ENCODE results near the gene SYP.
A peak's percentile ranks its signal among the peaks of the same experiment; 100 is the strongest.

Gene SYP

DNA sequence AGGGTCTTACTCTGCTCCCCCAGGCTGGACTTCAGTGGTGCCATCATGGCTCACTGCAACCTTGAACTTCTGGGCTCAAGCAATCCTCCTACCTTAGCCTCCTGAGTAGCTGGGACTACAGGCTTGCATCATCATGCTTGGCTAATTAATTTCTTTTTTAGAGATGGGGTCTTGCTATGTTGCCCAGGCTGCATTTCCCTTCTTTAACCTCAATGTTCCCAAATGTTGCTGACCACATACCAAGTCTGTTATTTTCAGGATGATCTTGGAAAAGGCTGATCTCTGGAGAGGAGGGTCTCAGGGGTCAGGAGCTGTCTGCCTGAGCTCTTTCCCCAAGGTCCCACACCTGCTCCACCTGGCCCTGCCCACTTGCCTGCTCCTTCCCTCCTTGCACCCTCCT, 20.1 kb upstream of the SYP start:
- no peak for DNase-seq (ENCODE audit: low spot score)

DNA sequence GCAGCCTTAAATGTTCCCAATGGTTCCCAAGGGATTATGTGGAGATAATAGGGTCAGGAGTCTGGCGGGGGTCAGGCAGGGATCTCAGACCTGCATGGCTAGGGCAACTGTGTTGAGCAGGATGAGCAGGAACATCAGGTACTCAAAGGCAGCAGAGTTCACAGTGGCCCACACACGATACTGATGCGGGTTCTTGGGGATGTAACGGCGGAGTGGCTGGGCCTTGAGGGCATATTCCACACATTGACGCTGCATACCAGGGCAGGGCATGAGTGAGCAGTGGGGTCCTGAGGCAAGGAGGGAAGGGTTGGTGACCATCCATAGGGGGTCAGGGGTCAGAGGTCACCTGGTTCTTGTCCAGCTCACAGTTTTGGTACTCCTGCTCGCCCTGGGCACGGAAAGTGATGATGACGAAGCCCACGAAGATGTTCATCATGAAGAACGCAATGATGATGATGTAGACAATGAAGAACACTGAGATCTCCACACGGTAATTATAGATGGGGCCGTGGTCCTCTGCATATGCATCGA, 15.1 kb upstream of the SYP start:
- no peak for DNase-seq (ENCODE audit: low spot score)

DNA sequence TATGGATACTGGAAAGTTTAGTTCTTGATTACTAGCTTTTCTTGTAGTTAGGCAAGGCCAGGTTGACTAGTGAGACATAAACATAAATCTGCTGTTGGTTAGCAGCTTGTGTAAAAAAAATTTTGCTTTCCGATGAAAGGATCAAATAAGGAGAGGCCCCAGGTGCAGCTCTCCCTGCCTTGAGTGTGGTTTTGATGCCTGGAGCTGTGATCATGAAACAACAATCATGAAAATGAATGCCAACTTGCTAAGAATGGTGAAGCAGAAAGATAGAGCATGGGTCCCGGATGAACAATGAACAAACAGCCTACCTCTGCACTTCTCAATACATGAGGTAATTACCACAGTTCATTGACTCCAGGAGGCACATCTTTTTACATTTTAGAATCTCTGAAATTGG, 14.4 kb upstream of the SYP start:
- no peak for DNase-seq (ENCODE audit: low spot score)

DNA sequence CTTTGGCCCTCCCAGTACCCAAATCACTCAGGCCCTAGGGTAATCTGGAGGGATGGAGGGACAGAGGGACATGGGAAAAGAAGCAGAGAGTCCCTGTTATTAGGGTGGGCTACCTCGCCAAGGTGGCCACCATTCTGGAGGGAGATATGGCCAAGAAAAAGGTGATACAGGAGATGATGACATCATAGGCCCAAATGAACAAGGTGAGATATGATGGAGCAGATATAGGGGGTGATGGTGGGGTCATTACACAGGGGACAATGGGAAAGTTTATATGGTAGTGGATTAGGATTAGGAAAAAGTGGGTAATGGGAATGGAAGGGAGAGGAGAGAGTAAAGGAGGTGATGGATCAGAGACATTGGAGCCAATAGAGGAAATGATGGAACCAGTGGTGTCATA, 12.9 kb upstream of the SYP start:
- DNase-seq (ENCODE audit: low spot score): no peak

DNA sequence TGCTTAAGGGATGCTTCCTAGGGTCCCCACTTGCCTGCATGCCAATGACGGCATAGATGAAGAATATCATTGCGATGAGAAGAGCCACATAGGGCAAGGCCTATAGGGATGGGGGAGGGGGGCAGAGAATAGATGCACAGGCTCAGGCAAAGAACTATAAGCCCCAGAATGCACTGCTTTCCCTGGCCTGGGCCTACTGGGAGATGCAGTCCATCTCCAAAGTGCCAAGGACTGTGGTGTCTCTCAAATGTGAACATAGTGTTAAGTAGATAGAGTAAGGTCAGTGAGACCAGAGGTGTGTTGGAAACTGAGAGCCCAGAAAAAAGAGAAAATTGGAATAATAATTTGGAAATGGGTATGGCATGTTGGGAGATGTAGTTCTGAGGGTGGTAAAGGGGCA, 12.2 kb upstream of the SYP start:
- no peak for DNase-seq (ENCODE audit: low spot score)

DNA sequence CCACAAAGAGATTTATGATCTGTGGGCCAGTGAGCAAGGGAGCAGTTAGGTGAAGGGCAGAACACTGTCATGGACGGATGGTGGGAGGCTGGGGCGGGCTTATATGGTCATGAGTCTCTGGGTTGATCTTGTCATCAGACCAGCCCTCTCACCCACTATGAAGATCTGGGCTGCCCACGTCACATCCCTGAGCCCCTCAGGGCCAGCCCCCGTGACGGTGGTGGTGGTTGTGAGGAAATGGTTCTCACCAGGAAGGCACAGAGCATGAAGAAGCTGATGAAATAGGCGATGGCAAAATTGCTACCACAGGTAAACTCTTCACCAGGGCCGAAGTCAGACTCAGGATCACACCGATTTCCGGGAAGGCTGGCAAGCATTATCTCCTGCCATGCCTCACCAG, 11.1 kb upstream of the SYP start:
- DNase-seq (ENCODE audit: low spot score): no peak

DNA sequence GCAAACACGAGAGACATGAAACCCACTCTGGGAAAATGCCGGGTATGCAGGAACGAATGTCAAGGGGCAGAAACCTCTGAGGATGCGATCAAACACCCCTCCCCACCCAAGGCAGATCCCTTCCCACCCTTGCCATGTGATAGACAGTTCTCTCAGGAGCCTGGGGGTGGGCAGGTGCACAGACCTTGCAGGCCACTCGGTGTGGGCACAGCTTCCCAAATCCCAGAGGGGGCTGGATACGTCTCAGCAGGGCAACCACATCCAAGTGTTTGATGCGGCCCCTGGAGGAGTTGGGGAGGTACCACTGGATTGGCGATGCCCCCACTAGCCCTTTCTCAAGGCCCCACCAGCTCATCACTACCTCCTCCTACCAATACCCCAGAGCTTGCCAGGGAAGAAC, 10.4 kb upstream of the SYP start:
- no peak for DNase-seq (ENCODE audit: low spot score)

DNA sequence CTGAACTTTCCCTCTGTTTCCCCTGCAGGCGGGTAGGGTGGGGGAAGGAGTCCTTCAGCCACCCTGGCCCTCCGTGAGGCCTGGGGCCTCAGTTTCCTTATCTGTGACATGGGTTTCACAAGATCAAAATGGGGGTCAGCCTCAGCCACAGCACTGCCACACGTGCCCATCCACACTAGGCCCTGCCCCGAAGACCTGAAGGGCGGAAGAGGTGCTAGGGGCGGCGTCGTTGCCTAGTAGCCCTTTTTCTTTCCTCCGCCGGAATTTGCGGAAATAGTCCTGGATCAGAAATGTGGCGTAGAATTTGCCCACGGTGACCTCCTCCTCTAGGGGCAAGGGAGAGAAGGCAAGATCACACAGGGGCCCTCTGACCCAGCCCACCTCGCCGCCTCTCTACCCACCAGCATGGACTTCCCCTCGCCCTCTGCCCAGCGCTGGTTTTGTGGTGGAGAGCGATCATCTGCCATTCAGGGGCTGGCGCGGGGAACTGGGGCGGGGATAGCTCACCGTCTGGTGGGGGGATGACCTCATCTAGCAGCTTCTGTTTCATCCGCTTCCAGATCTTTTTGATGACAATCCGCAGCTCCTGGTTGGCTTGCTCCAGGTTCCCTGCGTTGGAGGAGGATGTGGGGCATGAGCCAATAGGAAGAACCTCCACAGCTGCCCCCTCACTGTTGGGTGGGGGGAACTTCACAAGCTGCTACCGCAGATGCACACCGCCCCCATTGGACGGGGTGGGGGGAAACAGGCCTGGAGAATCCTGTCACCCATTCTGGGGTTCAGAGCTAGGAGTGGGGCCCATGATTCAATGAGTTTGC, 9.7 kb upstream of the SYP start:
- no peak for DNase-seq (ENCODE audit: low spot score)

DNA sequence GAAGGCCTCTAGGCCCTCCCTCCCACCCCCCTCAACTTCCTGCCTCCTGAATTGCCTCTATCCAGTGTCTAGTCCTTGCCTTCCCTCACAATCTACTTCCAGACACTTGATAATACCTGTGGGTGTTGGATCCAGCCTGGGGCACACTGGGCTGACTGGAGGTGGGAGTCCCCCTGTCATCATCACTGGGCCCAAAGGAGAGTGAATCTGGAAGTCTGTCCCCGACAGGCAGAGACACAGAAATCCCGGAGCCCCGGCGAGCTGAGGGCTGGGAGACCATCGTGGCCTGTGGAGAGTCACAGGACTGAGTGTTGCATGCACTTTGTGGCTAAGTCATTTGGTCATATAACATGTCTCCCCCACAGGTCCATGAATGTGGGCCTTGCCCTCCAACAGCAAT, 8.4 kb upstream of the SYP start:
- DNase-seq (ENCODE audit: low spot score): no peak

DNA sequence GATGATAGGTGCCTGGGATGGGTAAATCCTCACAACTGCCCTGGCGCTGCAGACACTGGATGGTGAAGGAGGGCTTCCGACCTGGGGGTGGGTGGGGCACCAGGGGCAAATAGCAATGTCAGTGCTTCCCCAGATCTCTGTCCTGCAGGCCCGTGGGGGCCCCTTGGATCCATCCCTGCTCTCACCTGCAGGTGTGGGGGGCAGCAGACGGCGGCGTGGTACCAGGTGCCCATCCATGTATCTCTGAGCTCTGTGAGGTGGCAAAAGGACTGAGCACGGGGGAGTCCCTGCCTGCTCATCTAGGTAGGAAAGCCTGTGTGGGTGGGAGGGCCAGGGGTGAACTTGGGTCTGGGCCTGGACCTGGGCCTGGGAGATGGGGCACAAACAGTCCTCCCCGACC, 6.5 kb upstream of the SYP start:
- no peak for DNase-seq (ENCODE audit: low spot score)

DNA sequence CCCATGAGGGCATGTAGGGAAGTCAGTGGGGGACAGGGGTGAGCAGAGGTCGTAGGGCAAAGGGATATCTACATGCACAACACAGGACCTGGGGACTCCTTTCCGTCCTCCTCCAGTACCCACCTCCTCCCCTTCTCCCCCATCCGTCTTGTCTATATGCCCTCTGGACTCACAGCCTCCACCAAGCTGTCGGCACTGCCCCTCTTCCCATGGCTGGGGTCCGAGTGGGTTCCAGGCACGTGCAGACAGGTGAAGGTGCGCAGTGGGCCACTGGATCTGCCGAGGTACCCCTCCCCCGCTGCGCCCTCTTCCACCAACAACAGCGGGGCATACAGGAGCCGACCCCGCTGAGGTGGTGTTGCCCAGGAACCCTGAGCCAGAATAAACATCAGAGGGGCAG, 5.5 kb upstream of the SYP start:
- no peak for DNase-seq (ENCODE audit: low spot score)

DNA sequence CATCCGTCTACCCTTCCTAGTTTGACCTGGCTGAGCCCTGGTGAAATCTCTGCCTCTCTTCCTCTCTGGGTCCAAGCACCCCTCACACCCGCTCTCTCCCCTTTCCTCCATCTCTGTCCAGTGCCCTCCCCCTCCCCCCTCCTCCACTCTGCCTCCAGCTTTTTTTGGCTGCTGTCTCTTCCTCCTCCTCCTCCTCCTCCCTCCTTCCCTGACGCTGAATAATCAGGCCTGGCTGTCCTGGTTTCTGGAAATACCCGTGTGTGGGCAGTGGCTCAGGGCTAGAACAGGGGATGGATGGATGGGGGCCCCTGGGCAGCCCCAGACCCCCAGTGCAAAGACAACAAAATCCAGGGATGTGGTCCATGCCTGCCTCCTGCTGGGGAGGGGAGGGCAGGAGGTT, 4.7 kb upstream of the SYP start:
- DNase-seq (ENCODE audit: low spot score): no peak

DNA sequence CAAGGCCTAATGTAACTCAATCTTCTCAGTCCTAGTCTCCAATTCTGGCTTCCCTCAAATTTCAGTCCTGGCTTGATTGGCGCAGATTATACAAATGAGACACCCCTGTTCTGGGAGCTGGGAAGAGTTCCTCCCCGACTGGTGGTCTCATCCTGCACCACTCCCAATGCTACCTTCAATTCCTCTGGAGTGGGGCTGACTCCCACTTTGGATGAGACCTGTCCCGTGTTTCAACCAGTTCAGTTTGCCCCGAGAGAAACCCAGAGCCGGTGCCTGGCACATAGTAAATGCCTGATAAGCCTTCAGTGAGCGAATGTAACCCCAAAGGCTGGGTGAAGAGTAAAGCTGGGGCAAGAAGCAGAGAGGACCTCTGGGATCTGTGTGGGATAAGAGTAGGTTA, 4.0 kb upstream of the SYP start:
- no peak for DNase-seq (ENCODE audit: low spot score)

DNA sequence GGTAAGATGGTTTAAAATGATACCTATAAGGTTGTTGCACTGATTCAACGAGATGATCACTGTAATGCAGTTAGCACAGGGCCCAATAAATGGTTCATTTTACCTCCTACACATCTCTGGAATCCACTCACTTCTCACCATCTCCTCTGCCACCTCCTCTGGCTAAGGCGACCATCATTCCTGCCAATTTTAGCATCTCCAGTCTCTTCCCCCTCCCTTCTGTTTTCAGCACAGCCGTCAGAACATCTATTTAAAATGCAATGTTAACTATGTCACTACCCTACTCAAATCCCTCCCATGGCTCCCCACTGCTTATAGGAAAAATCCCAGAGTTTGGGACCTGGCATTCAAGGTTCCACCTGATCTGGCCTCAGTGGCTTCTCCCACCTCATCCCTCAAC, 3.5 kb upstream of the SYP start:
- no peak for DNase-seq (ENCODE audit: low spot score)

DNA sequence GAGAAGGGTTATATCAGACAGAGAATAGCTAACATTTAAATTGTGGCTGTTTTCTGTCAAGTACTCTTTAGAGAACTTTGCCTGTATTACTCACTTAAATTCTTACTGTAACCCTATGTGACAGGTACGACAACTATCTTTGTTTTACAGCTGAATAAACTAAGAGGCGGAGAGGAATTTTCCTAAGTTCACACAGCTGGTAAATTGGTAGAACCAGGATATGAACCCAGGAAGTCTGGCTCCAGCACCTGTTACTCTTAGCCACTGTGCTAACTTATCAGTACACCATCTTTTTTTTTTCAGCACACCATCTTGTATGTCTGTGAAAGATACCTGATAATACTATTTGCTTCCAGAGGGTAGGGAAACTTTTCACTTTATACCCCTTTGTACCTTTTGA, 2.0 kb upstream of the SYP start:
- DNase-seq (ENCODE audit: low spot score): no peak

DNA sequence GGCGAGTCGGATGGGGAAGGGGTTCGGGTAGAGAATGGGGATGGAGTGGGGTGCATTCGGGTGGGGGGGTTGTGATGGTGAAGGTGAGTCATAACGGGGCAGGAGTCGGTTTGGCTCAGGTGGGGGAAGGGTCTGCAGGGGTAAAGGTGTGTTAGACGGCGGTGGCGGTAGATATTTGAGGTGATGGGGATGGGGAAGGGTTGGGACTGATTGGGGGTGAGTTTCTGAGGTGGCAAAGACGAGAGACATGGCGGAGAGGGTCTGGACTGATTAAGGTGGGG, 738 bp downstream of the SYP start:
- no peak for DNase-seq (ENCODE audit: low spot score)

DNA sequence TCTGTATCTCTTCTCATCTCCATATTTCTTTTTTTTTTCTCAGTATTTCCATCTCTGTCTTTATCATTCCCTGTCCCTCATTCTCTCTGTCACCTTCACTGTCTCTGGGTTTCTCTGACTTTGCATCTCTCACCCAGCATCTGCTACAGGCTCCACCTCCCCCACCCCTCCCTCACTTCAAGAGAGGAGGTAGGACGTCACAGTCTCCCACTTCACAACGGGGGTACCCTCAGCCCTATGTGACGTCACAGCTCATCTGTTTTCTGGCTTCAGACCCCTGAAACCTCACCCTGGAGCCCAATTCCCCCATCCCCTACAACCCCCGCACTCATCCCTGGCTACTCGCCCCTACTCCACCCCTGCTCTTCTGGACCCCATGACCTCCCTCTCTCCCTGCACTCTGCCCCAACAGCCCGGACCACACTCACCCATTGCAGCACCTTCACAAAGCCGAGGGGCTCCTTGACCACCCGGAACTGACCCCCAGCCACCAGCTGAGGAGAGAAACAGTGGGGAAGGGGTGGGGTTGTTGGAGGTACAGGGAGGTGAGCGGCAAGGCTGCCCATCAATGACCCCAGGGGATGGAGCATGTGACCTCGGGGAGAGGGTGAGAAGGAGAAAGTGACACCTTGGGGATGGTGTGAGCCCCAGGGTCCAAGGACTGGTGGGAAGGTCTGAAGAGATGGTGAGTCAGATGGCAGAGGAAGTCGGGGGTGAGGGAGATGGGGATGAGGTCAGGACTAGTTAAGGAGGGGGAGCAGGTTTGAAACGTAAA, 1.3 kb downstream of the SYP start:
- DNase-seq (ENCODE audit: low spot score): no peak

DNA sequence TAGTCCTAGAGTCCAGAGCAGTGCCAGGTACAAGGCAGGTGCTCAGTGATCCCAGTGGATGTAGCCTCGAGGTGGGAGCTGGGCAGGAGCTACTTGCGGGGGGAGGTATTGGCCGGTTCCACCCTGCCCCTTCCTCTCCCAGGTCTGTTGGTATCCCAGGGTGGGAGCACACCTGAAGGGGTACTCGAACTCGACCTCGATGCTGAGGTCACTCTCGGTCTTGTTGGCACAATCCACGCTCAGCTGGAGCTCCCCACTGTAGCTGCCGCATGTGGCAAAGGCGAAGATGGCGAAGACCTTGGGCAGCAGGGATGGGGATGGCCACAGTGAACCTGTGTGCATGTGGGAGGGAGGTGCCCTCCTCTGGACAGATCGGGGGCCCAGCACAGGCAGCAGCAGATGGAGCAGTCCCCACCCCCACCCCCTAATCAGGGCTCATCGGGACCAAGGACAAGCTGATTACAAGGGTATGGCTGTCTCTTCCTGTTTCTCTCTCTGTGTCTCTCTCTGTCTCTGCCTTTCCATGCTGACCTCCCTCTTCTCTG, 2.4 kb downstream of the SYP start:
- DNase-seq (ENCODE audit: low spot score): no peak

DNA sequence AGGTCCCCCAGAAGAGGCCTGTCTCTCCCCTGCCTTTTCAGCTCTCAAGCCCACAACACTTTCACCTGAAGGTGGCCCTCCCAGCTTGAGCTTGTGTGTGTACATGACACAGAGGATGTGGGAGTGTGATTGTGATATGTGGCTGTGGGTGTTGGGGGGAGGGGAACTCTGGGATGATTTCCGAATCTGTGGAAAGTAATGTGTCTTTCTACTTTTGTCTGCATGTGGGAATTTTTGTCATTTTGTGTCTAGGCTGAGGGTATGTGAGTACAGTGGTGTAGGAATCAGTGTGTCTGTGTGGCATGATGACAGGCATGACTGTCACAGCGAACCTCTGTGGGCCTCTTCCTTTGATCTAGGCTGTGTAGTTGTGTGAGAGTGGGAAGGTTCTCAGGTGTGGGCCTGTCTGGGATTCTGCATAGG, 6.4 kb downstream of the SYP start:
- DNase-seq (ENCODE audit: low spot score): no peak

DNA sequence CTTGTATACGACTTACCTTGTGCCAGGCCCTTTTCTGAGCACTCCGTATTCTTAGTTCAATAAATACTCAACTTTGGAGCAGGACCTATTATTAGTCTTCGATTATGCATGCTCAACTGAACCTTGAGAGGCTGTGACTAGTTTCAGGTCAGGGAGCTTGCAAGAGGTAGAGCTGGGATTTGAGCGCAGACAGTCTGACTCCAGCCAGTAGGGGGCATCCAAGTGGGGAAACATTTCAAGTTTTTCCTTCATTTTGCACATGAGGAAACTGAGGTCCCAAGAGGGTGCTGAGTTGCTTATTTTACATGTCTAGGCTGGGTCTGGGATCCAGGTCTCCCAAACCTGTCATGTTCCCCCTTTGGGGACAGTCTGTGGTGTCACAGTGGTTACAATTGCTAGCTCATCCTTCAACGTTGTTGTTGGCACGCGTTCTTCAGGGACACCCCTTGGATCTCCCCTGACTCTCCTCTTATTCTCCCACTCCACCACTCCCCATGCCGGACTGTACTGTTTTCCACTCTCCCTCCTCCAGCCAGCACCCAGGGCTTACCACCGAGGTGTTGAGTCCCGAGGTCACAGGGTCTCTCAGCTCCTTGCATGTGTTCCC, 7.2 kb downstream of the SYP start:
- no peak for DNase-seq (ENCODE audit: low spot score)

DNA sequence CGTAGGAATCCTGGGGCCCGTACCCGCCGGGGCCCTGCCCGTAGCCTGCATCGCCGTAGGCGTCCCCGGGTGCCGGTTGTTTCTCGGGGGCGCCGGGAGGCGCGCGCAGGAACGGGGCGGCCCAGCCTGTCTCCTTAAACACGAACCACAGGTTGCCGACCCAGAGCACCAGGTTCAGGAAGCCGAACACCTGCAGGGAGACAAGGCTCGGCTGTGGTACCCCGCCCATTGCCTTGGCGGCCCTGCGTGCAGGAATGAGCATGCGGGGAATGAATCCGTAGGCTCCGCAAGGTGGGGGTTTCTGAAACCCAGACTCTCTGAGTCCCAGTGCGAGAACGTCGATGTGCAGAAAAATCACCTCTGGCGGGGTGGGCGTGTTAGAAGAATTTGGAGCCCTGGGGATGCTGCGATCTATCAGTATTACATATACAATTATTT, 8.4 kb downstream of the SYP start:
- no peak for DNase-seq (ENCODE audit: low spot score)

DNA sequence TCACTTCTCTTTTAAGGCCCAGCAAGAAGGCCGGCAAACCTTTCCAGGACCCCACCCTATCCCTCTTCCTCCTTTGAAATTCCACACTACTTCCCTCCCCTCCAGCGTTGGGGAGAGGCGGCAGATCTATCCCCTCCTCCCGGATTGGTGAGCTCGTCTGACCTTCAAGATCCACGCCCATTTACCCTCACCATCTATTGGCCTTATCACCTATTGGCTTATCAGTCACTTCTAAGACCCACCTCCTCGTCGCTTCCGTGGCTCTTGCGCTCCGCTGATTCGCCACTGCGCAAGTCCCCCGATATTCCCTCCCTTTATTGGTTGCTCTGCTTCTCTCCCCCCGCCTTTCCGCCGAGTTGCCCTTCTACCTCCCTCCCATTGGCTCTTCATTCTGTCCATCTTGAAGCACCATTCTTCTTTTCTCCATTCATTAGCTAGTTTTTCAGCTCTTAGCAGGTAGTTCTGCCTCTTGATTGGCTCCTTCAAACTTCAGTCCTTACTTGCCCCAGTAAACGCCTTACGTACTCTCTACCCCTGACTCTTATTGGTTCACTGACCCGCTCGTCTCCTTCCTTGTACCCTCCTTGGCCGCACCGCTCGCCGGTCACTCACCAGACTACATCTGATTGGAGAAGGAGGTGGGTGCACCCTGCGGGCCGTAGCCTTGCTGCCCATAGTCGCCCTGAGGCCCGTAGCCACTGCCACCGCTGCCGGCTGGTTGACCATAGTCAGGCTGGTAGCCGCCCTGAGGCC, 9.0 kb downstream of the SYP start:
- DNase-seq (ENCODE audit: low spot score): peak; percentile 90
